Measurements from ENCODE around the gene SIPA1L2. TPM values are rescaled to one million over a fixed set of nuclear protein-coding genes. Genes with fewer than 3 reads are reported as not detected.
A peak's percentile ranks its signal among the peaks of the same experiment; 100 is the strongest.

The SIPA1L2 gene
- total RNA-seq, 2 donors from 2014 or later = 1.3 to 3.3 TPM

GRCh38 chr1:232630894-232631195 lies 912 bp upstream of the SIPA1L2 start:
- Mint-ChIP-seq H3K36me3 (ENCODE audit: low read depth) (no peaks in the 10 kb centered on the region), H3K27ac (peak overlapping the region; percentile 41), H3K4me1 (peaks cover 24% of the 10 kb centered on the region), H3K27me3 (peaks cover 28% of the 10 kb centered on the region), H3K4me3 (peak overlapping the region; percentile 89)
- ATAC-seq (no peak), DNase-seq (no peak)
- H3K9me3 ChIP-seq (ENCODE audit: control insufficient read depth, low read length, poor library complexity, severe bottlenecking) = no peaks in the 10 kb centered on the region

GRCh38 chr1:232629250-232630046 lies 485 bp downstream of the SIPA1L2 start:
- Mint-ChIP-seq H3K36me3 (ENCODE audit: low read depth) (no peaks in the 10 kb centered on the region), H3K4me3 (peak overlapping the region; percentile 89), H3K27me3 (peaks cover 28% of the 10 kb centered on the region), H3K4me1 (peaks cover 28% of the 10 kb centered on the region), H3K27ac (no peak overlapping the region)
- ATAC-seq = peak; percentile 35
- DNase-seq = peak in 1 of 3 donors; percentile 8
- no peaks in the 10 kb centered on the region for H3K9me3 ChIP-seq (ENCODE audit: control insufficient read depth, low read length, poor library complexity, severe bottlenecking)

- peaks cover 28% of the 10 kb centered on the region for H3K27me3 Mint-ChIP-seq
- no peaks in the 10 kb centered on the region for H3K36me3 Mint-ChIP-seq (ENCODE audit: low read depth)
- no peak for ATAC-seq
These were observed 1.3 kb downstream of the SIPA1L2 start for GRCh38 chr1:232628335-232629249.

GRCh38 chr1:232627645-232628334 lies 2.1 kb downstream of the SIPA1L2 start:
- H3K36me3 Mint-ChIP-seq (ENCODE audit: low read depth) = no peaks in the 10 kb centered on the region
- no peak overlapping the region for H3K27ac Mint-ChIP-seq
- H3K27me3 Mint-ChIP-seq = peaks cover 28% of the 10 kb centered on the region
- peaks cover 28% of the 10 kb centered on the region for H3K4me1 Mint-ChIP-seq
- no peak overlapping the region for H3K4me3 Mint-ChIP-seq
- DNase-seq = no peak
- ATAC-seq = peak; percentile 68
- H3K9me3 ChIP-seq (ENCODE audit: control insufficient read depth, low read length, poor library complexity, severe bottlenecking) = no peaks in the 10 kb centered on the region

More at GRCh38 chr1:232628335-232629249, 1.3 kb downstream of the SIPA1L2 start:
- H3K4me3 Mint-ChIP-seq = peak overlapping the region; percentile 89
- no peak for DNase-seq
- no peak overlapping the region for H3K27ac Mint-ChIP-seq
- H3K4me1 Mint-ChIP-seq = peaks cover 28% of the 10 kb centered on the region
- no peaks in the 10 kb centered on the region for H3K9me3 ChIP-seq (ENCODE audit: control insufficient read depth, low read length, poor library complexity, severe bottlenecking)

- DNase-seq (no peak), ATAC-seq (no peak)
- H3K27ac Mint-ChIP-seq = no peak overlapping the region
- H3K36me3 Mint-ChIP-seq (ENCODE audit: low read depth) = no peaks in the 10 kb centered on the region
- no peak overlapping the region for H3K4me3 Mint-ChIP-seq
- no peaks in the 10 kb centered on the region for H3K9me3 ChIP-seq (ENCODE audit: control insufficient read depth, low read length, poor library complexity, severe bottlenecking)
- H3K27me3 Mint-ChIP-seq = peaks cover 22% of the 10 kb centered on the region
- H3K4me1 Mint-ChIP-seq = peaks cover 28% of the 10 kb centered on the region
These were observed 2.8 kb downstream of the SIPA1L2 start for GRCh38 chr1:232627171-232627570.

GRCh38 chr1:232626452-232626851 lies 3.5 kb downstream of the SIPA1L2 start:
- peaks cover 24% of the 10 kb centered on the region for H3K27me3 Mint-ChIP-seq
- no peaks in the 10 kb centered on the region for H3K36me3 Mint-ChIP-seq (ENCODE audit: low read depth)
- ATAC-seq (no peak), DNase-seq (no peak)
- H3K4me1 Mint-ChIP-seq = peaks cover 28% of the 10 kb centered on the region
- no peak overlapping the region for H3K4me3 Mint-ChIP-seq
- H3K9me3 ChIP-seq (ENCODE audit: control insufficient read depth, low read length, poor library complexity, severe bottlenecking) = no peaks in the 10 kb centered on the region
- no peak overlapping the region for H3K27ac Mint-ChIP-seq

- Mint-ChIP-seq H3K27ac (peak overlapping the region; percentile 54), H3K36me3 (ENCODE audit: low read depth) (no peaks in the 10 kb centered on the region), H3K4me3 (no peak overlapping the region), H3K27me3 (peaks cover 23% of the 10 kb centered on the region), H3K4me1 (peaks cover 26% of the 10 kb centered on the region)
- no peak for ATAC-seq
- no peaks in the 10 kb centered on the region for H3K9me3 ChIP-seq (ENCODE audit: control insufficient read depth, low read length, poor library complexity, severe bottlenecking)
- no peak for DNase-seq
These were observed 4.5 kb downstream of the SIPA1L2 start for GRCh38 chr1:232625319-232625868.

- ATAC-seq (no peak), DNase-seq (no peak)
- no peaks in the 10 kb centered on the region for H3K9me3 ChIP-seq (ENCODE audit: control insufficient read depth, low read length, poor library complexity, severe bottlenecking)
- H3K27ac Mint-ChIP-seq = peak overlapping the region; percentile 54
- H3K4me1 Mint-ChIP-seq = peaks cover 26% of the 10 kb centered on the region
- H3K36me3 Mint-ChIP-seq (ENCODE audit: low read depth) = no peaks in the 10 kb centered on the region
- no peak overlapping the region for H3K4me3 Mint-ChIP-seq
- peaks cover 23% of the 10 kb centered on the region for H3K27me3 Mint-ChIP-seq
These were observed 5.2 kb downstream of the SIPA1L2 start for GRCh38 chr1:232624546-232625281.

- Mint-ChIP-seq H3K36me3 (ENCODE audit: low read depth) (no peaks in the 10 kb centered on the region), H3K27ac (no peak overlapping the region), H3K4me1 (peaks cover 14% of the 10 kb centered on the region), H3K27me3 (peaks cover 24% of the 10 kb centered on the region), H3K4me3 (no peak overlapping the region)
- no peak for ATAC-seq
- H3K9me3 ChIP-seq (ENCODE audit: control insufficient read depth, low read length, poor library complexity, severe bottlenecking) = no peaks in the 10 kb centered on the region
- no peak for DNase-seq
These were observed 7.0 kb downstream of the SIPA1L2 start for GRCh38 chr1:232622981-232623380.

GRCh38 chr1:232622378-232622777 lies 7.6 kb downstream of the SIPA1L2 start:
- peaks cover 8% of the 10 kb centered on the region for H3K4me1 Mint-ChIP-seq
- no peak overlapping the region for H3K4me3 Mint-ChIP-seq
- H3K27ac Mint-ChIP-seq = no peak overlapping the region
- DNase-seq (no peak), ATAC-seq (no peak)
- peaks cover 30% of the 10 kb centered on the region for H3K27me3 Mint-ChIP-seq
- H3K9me3 ChIP-seq (ENCODE audit: control insufficient read depth, low read length, poor library complexity, severe bottlenecking) = no peaks in the 10 kb centered on the region
- peaks cover 2% of the 10 kb centered on the region for H3K36me3 Mint-ChIP-seq (ENCODE audit: low read depth)

GRCh38 chr1:232621050-232621449 lies 8.9 kb downstream of the SIPA1L2 start:
- Mint-ChIP-seq H3K27ac (no peak overlapping the region), H3K4me1 (peaks cover 6% of the 10 kb centered on the region), H3K36me3 (ENCODE audit: low read depth) (peaks cover 2% of the 10 kb centered on the region), H3K27me3 (peaks cover 30% of the 10 kb centered on the region), H3K4me3 (no peak overlapping the region)
- DNase-seq (no peak), ATAC-seq (no peak)
- no peaks in the 10 kb centered on the region for H3K9me3 ChIP-seq (ENCODE audit: control insufficient read depth, low read length, poor library complexity, severe bottlenecking)

- peaks cover 29% of the 10 kb centered on the region for H3K27me3 Mint-ChIP-seq
- no peak for DNase-seq
- no peak overlapping the region for H3K4me3 Mint-ChIP-seq
- H3K9me3 ChIP-seq (ENCODE audit: control insufficient read depth, low read length, poor library complexity, severe bottlenecking) = no peaks in the 10 kb centered on the region
- peaks cover 2% of the 10 kb centered on the region for H3K36me3 Mint-ChIP-seq (ENCODE audit: low read depth)
- H3K27ac Mint-ChIP-seq = no peak overlapping the region
- no peak for ATAC-seq
- peaks cover 6% of the 10 kb centered on the region for H3K4me1 Mint-ChIP-seq
These were observed 9.5 kb downstream of the SIPA1L2 start for GRCh38 chr1:232620356-232620969.
